HepG2 (cell line): Measurements from ENCODE around the gene PPFIA4. TPM values are rescaled to one million over a fixed set of nuclear protein-coding genes. Genes with fewer than 3 reads are reported as not detected.

Experiments
- ATAC-seq: fragments of 200-7000 bp; cut with Tn5 transposase; 3 replicates; pipeline ENCODE4 v1.9.1; 2020; ENCODE audit warnings: mild to moderate bottlenecking, moderate library complexity
- BruUV-seq: library from RNA; stranded (reverse); fragments of 400-500 nt; replicated peaks from 2 replicates; lab custom pipeline; 2021; lab: Mats Ljungman, UMichigan
- CTCF ChIA-PET: fragments of 300-600 bp; formaldehyde crosslinking; extraction: SDS; loops from one replicate; lab custom pipeline; 2021; ENCODE audit warnings: low total read pairs, inconsistent platforms, low intra/inter-chr PET ratio; lab: Yijun Ruan, JAX
- POLR2A ChIA-PET: fragments of 350-600 bp; sonication (Branson Sonifier 250); formaldehyde crosslinking; loops from one replicate; lab custom pipeline; 2020; ENCODE audit warnings: antibody characterized with exemption, inconsistent platforms; lab: Yijun Ruan, JAX
- DNase-seq: peaks from one replicate; pipeline ENCODE4 v3.0.0-alpha.2; 2015; ENCODE audit warnings: low spot score
- FAIRE-seq: peaks from 3 replicates; lab custom pipeline; 2011; peaks lifted over from hg19 to GRCh38; lab: Jason Lieb, UNC
- H2AFZ ChIP-seq: one replicate; pipeline ENCODE4 v1.6.1; 2011; ENCODE audit warnings: low read length, inconsistent platforms
- H3K27ac ChIP-seq: fragments of 300-600 bp; 3 replicates; pipeline ENCODE4 v1.8.0; 2011; ENCODE audit warnings: mixed run types, mild to moderate bottlenecking, mixed read lengths, low read length, inconsistent platforms; ENCODE audit not compliant: insufficient read depth; ENCODE audit errors: extremely low read length
- H3K27me3 ChIP-seq, 2 experiments: fragments of 200-600 bp in 1 of 2; 2 replicates in 1 of 2; 3 replicates in 1 of 2; pipeline versions ENCODE4 v1.6.0 to v1.8.0; 2011; ENCODE audit warnings: low read length in 2 of 2, mild to moderate bottlenecking in 2 of 2, moderate library complexity in 2 of 2, inconsistent platforms in 1 of 2; ENCODE audit not compliant: insufficient read depth in 2 of 2, control insufficient read depth in 1 of 2
- H3K36me3 ChIP-seq, 2 experiments: fragments of 200-600 bp in 1 of 2; replicated peaks in 1 of 2; 2 replicates in 1 of 2; 3 replicates in 1 of 2; pipeline versions ENCODE4 v1.5.1 to v1.8.0; 2011; ENCODE audit warnings: low read length in 2 of 2, inconsistent platforms in 1 of 2; ENCODE audit not compliant: insufficient read depth in 2 of 2, control insufficient read depth in 1 of 2
- H3K4me1 ChIP-seq: 2 replicates; pipeline ENCODE4 v1.5.1; 2012; ENCODE audit warnings: low read length, inconsistent platforms; ENCODE audit not compliant: insufficient read depth
- H3K4me2 ChIP-seq: 2 replicates; pipeline ENCODE4 v1.6.0; 2011; ENCODE audit warnings: low read depth, low read length, inconsistent platforms
- H3K4me3 ChIP-seq, 3 experiments: fragments of 200-600 bp in 1 of 3; sonication (generic), shearing (Covaris generic) in 1 of 3; replicated peaks in 1 of 3; 2 replicates each; pipeline ENCODE4 v1.5.1; 2011 to 2016; ENCODE audit warnings: low read length in 3 of 3, inconsistent platforms in 2 of 3, low read depth in 2 of 3, mild to moderate bottlenecking in 2 of 3, control low read depth in 1 of 3, mixed read lengths in 1 of 3; ENCODE audit not compliant: insufficient read depth in 1 of 3
- H3K79me2 ChIP-seq: one replicate; pipeline ENCODE4 v1.6.1; 2011; ENCODE audit warnings: low read length, inconsistent platforms; ENCODE audit not compliant: insufficient read depth
- H3K9ac ChIP-seq: 2 replicates; pipeline ENCODE4 v1.6.0; 2011; ENCODE audit warnings: mild to moderate bottlenecking, low read depth, low read length, inconsistent platforms; ENCODE audit not compliant: insufficient read depth
- H3K9me3 ChIP-seq: 2 replicates; pipeline ENCODE4 v1.5.1; 2012; ENCODE audit warnings: mild to moderate bottlenecking, low read length
- H4K20me1 ChIP-seq: 2 replicates; pipeline ENCODE4 v1.6.0; 2011; ENCODE audit warnings: inconsistent platforms, mild to moderate bottlenecking, low read length, moderate library complexity; ENCODE audit not compliant: insufficient read depth
- GFI1 ChIP-seq: sonication (generic); formaldehyde crosslinking; IDR thresholded peaks from 2 replicates; pipeline ENCODE4 v1.5.0; 2020; ENCODE audit warnings: missing genetic modification reagents, mild to moderate bottlenecking, borderline replicate concordance
- HES4 ChIP-seq: sonication (generic); formaldehyde crosslinking; IDR thresholded peaks from 2 replicates; pipeline ENCODE4 v1.9.0; 2021; ENCODE audit warnings: mild to moderate bottlenecking, missing genetic modification reagents, borderline replicate concordance
- MEIS1 ChIP-seq: sonication (generic); formaldehyde crosslinking; IDR thresholded peaks from 2 replicates; pipeline ENCODE4 v1.9.0; 2021; ENCODE audit warnings: mild to moderate bottlenecking, missing genetic modification reagents, moderate library complexity, borderline replicate concordance
- MTF2 ChIP-seq: sonication (generic); formaldehyde crosslinking; IDR thresholded peaks from 2 replicates; pipeline ENCODE4 v1.5.0; 2020; ENCODE audit warnings: missing genetic modification reagents, borderline replicate concordance
- MXD1 ChIP-seq: sonication (generic); formaldehyde crosslinking; IDR thresholded peaks from 2 replicates; pipeline ENCODE4 v1.4.0; 2020; ENCODE audit warnings: mild to moderate bottlenecking, missing genetic modification reagents
- TFE3 ChIP-seq: IDR thresholded peaks from 2 replicates; pipeline ENCODE4 v1.6.1; 2016
- ZNF503 ChIP-seq: sonication (generic); formaldehyde crosslinking; IDR thresholded peaks from 2 replicates; pipeline ENCODE4 v1.4.0; 2020; ENCODE audit warnings: missing genetic modification reagents
- ZNF512 ChIP-seq: sonication (generic); formaldehyde crosslinking; IDR thresholded peaks from 2 replicates; pipeline ENCODE4 v1.4.0; 2020; ENCODE audit warnings: mild to moderate bottlenecking, missing genetic modification reagents
- ZNF607 ChIP-seq: sonication (generic); formaldehyde crosslinking; IDR thresholded peaks from 2 replicates; pipeline ENCODE4 v1.5.1; 2020; ENCODE audit warnings: missing genetic modification reagents, mild to moderate bottlenecking, borderline replicate concordance
- ZSCAN25 ChIP-seq: sonication (generic); formaldehyde crosslinking; IDR thresholded peaks from 2 replicates; pipeline ENCODE4 v1.8.0; 2022; ENCODE audit warnings: mild to moderate bottlenecking, missing genetic modification reagents
- WGBS: methylation state at CpG from one replicate; pipeline ENCODE4 v1.1.6; 2017; ENCODE audit warnings: low lambda C conversion rate; 5-methylcytosine and 5-hydroxymethylcytosine counted together
- in situ Hi-C: cut with HindIII; loops from 2 replicates; pipeline ENCODE4 v1.10.0; 2017; ENCODE audit warnings: low pct_unique_long_range_greater_than_20kb; ENCODE audit not compliant: extremely low pct_ligation_motif_present
- intact Hi-C: fragments of 100-400 bp; cut with micrococcal nuclease; formaldehyde crosslinking; loops from one replicate; pipeline ENCODE4 v1.10.0; 2022; ENCODE audit not compliant: unreplicated experiment
- polyA plus RNA-seq, 8 experiments: library from polyadenylated mRNA; depleted of rRNA in 3 of 8; stranded (reverse) in 7 of 8; unstranded in 1 of 8; fragments of >200 nt; fragmentation: Illumina TruSeq in 4 of 8; extraction: Trizol in 4 of 8; gene quantifications; 2 replicates each; pipeline versions ENCODE4 v1.2.1 to v1.2.3, GENCODE V29; 2011 to 2016; ENCODE audit warnings: low read depth in 4 of 8, missing spikeins in 1 of 8, mixed read lengths in 1 of 8; ENCODE audit not compliant: insufficient read depth in 1 of 8
- total RNA-seq, 5 experiments: library from RNA; depleted of rRNA; stranded (reverse); fragments of >200 nt; fragmentation: Illumina TruSeq; extraction: Trizol; gene quantifications; 2 replicates each; pipeline ENCODE4 v1.2.3, GENCODE V29; 2016; ENCODE audit warnings: low read depth in 1 of 5

PPFIA4 gene
- total and polyA plus RNA-seq, 2 of the 13 experiments (the other 11 are each of a cell fraction or from before 2014, with no cell fraction given), result 6.4 TPM; not detected in 1

DNA sequence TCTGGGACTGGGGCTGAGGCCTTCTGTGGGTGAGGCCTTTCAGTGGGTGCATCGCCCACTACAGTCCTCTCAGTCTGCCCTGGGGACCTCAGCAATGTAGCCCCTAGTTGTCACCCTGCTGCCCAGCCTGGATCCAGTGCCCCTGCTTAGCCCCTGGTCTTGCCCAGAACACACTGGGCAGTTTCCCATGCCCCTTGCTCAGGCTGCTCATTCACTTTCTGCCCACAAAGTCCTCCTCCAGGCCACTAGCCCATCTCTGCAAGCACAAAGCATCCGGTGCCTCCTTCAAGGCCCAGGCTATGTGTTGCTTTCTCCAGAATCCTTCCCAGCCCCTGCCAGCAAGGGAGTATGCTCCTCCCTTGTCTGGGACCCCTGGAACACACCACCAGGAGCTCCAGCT, 95.9 kb downstream of the PPFIA4 start (continued):
- TF ChIP-seq ZSCAN25 (CRISPR knock-in tag) (no peak), TFE3 (CRISPR knock-in tag) (no peak), MXD1 (no peak), GFI1 (CRISPR knock-in tag) (no peak), HES4 (CRISPR knock-in tag) (no peak)

GRCh38 chr1:203124011-203124410, 97.7 kb downstream of the PPFIA4 start:
- TF ChIP-seq ZNF512 (CRISPR knock-in tag) (no peak), MTF2 (CRISPR knock-in tag) (no peak), ZNF503 (no peak), ZNF607 (CRISPR knock-in tag) (no peak), MEIS1 (CRISPR knock-in tag) (no peak)
- peaks cover 5 to 28% of the 10 kb centered on the region in 2 experiments; a peak in 3 of 5 replicates for H3K27me3 ChIP-seq
- H3K36me3 ChIP-seq, result no peaks in the 10 kb centered on the region
- no peak overlapping the region for H3K4me3 ChIP-seq
- 2% methylated on average over 5 of the region's 5 CpGs for WGBS
- H2AFZ ChIP-seq, result no peak overlapping the region
- in situ Hi-C loops, result no loop called here
- H4K20me1 ChIP-seq, result no peaks in the 10 kb centered on the region
- no peak for DNase-seq
- no peak overlapping the region for H3K4me2 ChIP-seq
- intact Hi-C loops, result no loop called here
- H3K27ac ChIP-seq, result no peak overlapping the region
- peaks cover 17% of the 10 kb centered on the region; the same call in 1 of the 2 replicates for H3K4me1 ChIP-seq
- H3K9ac ChIP-seq, result no peak overlapping the region
- no peak for ATAC-seq
- no TSS peak for BruUV-seq
- H3K79me2 ChIP-seq, result no peaks in the 10 kb centered on the region
- CTCF ChIA-PET, result no interaction called here
- no peaks in the 10 kb centered on the region for H3K9me3 ChIP-seq
- POLR2A ChIA-PET, result no interaction called here
- FAIRE-seq, result no peak
